Measurements from ENCODE around the gene TTC13. TPM values are rescaled to one million over a fixed set of nuclear protein-coding genes. Genes with fewer than 3 reads are reported as not detected.
A peak's percentile ranks its signal among the peaks of the same experiment; 100 is the strongest.

TTC13 gene
- total and polyA plus RNA-seq, 2 of the 4 experiments (the other 2 are of a cell fraction): 6.1 to 9.1 TPM

DNA sequence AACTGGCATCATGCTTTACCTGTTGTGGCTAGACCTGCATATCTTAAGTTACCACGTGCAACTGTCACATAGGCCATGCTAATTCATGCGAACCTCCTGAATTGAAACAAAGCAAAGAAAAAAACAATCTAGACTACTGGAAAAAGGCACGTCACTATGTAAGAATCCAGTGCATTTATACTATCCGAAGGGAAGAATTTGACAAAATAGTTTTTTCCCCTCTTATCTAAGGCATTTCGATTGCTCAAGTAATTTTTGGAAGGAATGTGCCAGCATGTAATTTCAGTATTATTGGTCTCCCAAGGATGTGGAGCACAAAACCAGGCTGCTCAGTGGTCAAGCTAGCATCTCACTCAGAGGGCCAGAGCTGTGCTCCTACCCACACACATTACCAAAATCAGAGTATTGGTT, 78.8 kb downstream of the TTC13 start:
- ATAC-seq (ENCODE audit: low read depth) (peak; percentile 89), DNase-seq (peak; percentile 89)
- peak; percentile 81 for TF ChIP-seq MXI1 (IDR thresholded peaks at IDR 0.05; ENCODE audit: borderline replicate concordance, low read depth, low read length)
- no peak for TF ChIP-seq FOS (IDR thresholded peaks at IDR 0.05; ENCODE audit: low read depth, low read length)
- TF ChIP-seq RAD21 (IDR thresholded peaks at IDR 0.05; ENCODE audit: low read length): no peak
- TF ChIP-seq, protein P1, sequence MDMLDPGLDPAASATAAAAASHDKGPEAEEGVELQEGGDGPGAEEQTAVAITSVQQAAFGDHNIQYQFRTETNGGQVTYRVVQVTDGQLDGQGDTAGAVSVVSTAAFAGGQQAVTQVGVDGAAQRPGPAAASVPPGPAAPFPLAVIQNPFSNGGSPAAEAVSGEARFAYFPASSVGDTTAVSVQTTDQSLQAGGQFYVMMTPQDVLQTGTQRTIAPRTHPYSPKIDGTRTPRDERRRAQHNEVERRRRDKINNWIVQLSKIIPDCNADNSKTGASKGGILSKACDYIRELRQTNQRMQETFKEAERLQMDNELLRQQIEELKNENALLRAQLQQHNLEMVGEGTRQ (IDR thresholded peaks at IDR 0.05; ENCODE audit: low read depth, low read length): no peak
- TF ChIP-seq BHLHE40 (IDR thresholded peaks at IDR 0.05; ENCODE audit: low read depth, low read length): peak; percentile 42; the same call in 1 of the 2 replicates
- peak; percentile 34; the same call in 1 of the 2 replicates for TF ChIP-seq MAFK (IDR thresholded peaks at IDR 0.05; ENCODE audit: low read depth, low read length)
- TF ChIP-seq RFX5 (IDR thresholded peaks at IDR 0.05; ENCODE audit: low read depth, low read length): no peak
- no peak for TF ChIP-seq CHD1 (IDR thresholded peaks at IDR 0.05; ENCODE audit: low read depth, low read length)
- peak; percentile 94 for TF ChIP-seq CEBPB (IDR thresholded peaks at IDR 0.05; ENCODE audit: low read depth, low read length)
- Histone ChIP-seq H3K23ac (ENCODE audit: low read depth, low read length) (0 out of 2 replicates have a peak overlapping the region, but pooled peaks have one; percentile 5), H3K79me1 (ENCODE audit: low read depth in 1 of 2, low read length in 2 of 2) (no peaks in the 10 kb centered on the region), H3K9me3 (ENCODE audit: control insufficient read depth, insufficient read depth, low read length) (no peaks in the 10 kb centered on the region), H3K4me1 (ENCODE audit: control insufficient read depth, insufficient read depth, low read length) (peaks cover 9% of the 10 kb centered on the region), H2AK9ac (replicated peaks; ENCODE audit: low read depth, low read length, poor library complexity) (no peak overlapping the region), H3K4ac (ENCODE audit: low read depth, low read length) (peak overlapping the region; percentile 58), H3K56ac (ENCODE audit: extremely low read depth, insufficient read depth, low read length) (peak overlapping the region; percentile 83; the same call in 1 of the 2 replicates), H3K14ac (replicated peaks; ENCODE audit: low read depth, low read length) (0 out of 2 replicates have a peak overlapping the region, but pooled peaks have one; percentile 39), H2BK120ac (ENCODE audit: low read depth, low read length) (peak overlapping the region; percentile 76), H2BK15ac (ENCODE audit: low read depth, low read length) (0 out of 3 replicates have a peak overlapping the region, but pooled peaks have one; percentile 9), H2AFZ (replicated peaks; ENCODE audit: low read length, poor library complexity) (peak overlapping the region; percentile 55), H2AK5ac (ENCODE audit: low read depth, low read length) (peak overlapping the region; percentile 41; the same call in 1 of the 2 replicates), H3K9ac (ENCODE audit: low read depth, low read length) (0 out of 2 replicates have a peak overlapping the region, but pooled peaks have one; percentile 27), H4K8ac (ENCODE audit: low read depth in 2 of 2, low read length in 2 of 2) (peak overlapping the region in 1 of 2 experiments; percentile 79; a peak in 2 of 4 replicates), H4K5ac (ENCODE audit: low read depth, low read length) (no peak overlapping the region), H3K9me1 (ENCODE audit: insufficient read depth, low read length) (no peaks in the 10 kb centered on the region; the same call in 1 of the 2 replicates), H3K4me3 (ENCODE audit: insufficient read depth, low read depth, low read length) (no peak overlapping the region), H3K27me3 (ENCODE audit: control insufficient read depth, insufficient read depth, low read length) (no peaks in the 10 kb centered on the region), H2BK20ac (ENCODE audit: low read depth, low read length) (peak overlapping the region; percentile 74; the same call in 1 of the 2 replicates), H2BK5ac (ENCODE audit: low read depth, low read length, poor library complexity, severe bottlenecking) (peak overlapping the region; percentile 93), H3K36me3 (ENCODE audit: control insufficient read depth, insufficient read depth, low read length) (no peaks in the 10 kb centered on the region), H4K91ac (ENCODE audit: insufficient read depth, low read depth, low read length) (peak overlapping the region; percentile 73), H3K18ac (ENCODE audit: low read depth, low read length) (peak overlapping the region; percentile 88), H3K4me2 (ENCODE audit: low read depth, low read length) (peak overlapping the region; percentile 32; the same call in 1 of the 2 replicates), H4K20me1 (ENCODE audit: insufficient read depth, low read length) (no peaks in the 10 kb centered on the region), H3K27ac (ENCODE audit: insufficient read depth, low read length) (peak overlapping the region; percentile 85)
- POLR2A ChIA-PET (ENCODE audit: unreplicated experiment): interaction anchor here (1.5 kb wide), 1 partner anchor 30 kb away, joined by 3 read pairs; no protein-coding TSS in a partner anchor
- intact Hi-C loops (cut with micrococcal nuclease) (loop anchor here (1.0 kb wide), 1 partner anchor 31 kb away; no protein-coding TSS in a partner anchor), in situ Hi-C loops (cut with MboI; ENCODE audit: low sequenced_read_pairs) (no loop called here), dilution Hi-C loops (cut with HindIII; ENCODE audit: low sequenced_read_pairs, unreplicated experiment) (no loop called here)
- WGBS, 2 experiments (ENCODE audit: extremely low coverage in 2 of 2, insufficient read length in 1 of 2): 11% methylated on average over 1 of the region's 5 CpGs; no CpG with 5 or more reads in 1 of the 2 experiments
- BruUV-seq (replicated peaks): no TSS peak
- CTCF ChIA-PET: no interaction called here
